ENCODE results near the gene PCSK9. TPM values are rescaled to one million over a fixed set of nuclear protein-coding genes. Genes with fewer than 3 reads are reported as not detected.

Gene PCSK9
- polyA plus RNA-seq, 3 donors, result not detected

DNA sequence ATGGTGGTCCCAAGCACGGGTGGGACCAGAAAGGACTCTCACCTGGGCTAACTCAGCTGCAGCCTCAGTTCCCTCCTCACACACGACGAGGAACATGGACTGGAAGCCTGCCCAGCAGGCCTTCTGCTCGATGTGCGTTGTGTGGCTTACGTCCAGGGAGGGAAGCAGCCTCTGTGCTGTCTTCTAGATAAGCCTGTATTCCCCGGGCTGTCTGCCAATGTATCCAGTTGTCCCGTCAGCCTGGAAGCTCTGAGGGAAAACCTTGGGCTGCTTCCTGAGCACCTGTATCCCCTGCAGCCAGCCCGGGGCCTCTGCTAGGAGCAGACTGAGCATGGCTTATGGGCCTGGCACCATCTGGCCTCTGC, 10.5 kb downstream of the PCSK9 start:
- intact Hi-C loops (cut with micrococcal nuclease), result no loop called here
- Histone ChIP-seq H3K4me3 (replicated peaks in 1 of 3; ENCODE audit: low read depth in 2 of 3, low read length in 3 of 3) (no peak overlapping the region), H3K27ac (ENCODE audit: low read depth in 1 of 2, low read length in 2 of 2) (no peak overlapping the region), H3K4me2 (replicated peaks; ENCODE audit: extremely low read depth, low read length, poor library complexity, severe bottlenecking) (no peak overlapping the region), H4K20me1 (ENCODE audit: insufficient read depth, low read length) (no peaks in the 10 kb centered on the region), H3K9ac (ENCODE audit: insufficient read depth, low read length, poor library complexity, severe bottlenecking) (no peak overlapping the region), H3K27me3 (ENCODE audit: control insufficient read depth in 2 of 2, insufficient read depth in 2 of 2, low read length in 2 of 2) (no peaks in the 10 kb centered on the region), H3K9me3 (replicated peaks in 1 of 2; ENCODE audit: control insufficient read depth in 1 of 2, insufficient read depth in 1 of 2, low read length in 2 of 2) (no peaks in the 10 kb centered on the region), H2AFZ (ENCODE audit: insufficient read depth, low read depth, low read length, poor library complexity, severe bottlenecking) (no peak overlapping the region), H3K79me2 (ENCODE audit: insufficient read depth, low read length) (no peaks in the 10 kb centered on the region), H3K4me1 (ENCODE audit: control insufficient read depth in 1 of 2, insufficient read depth in 2 of 2, low read length in 2 of 2) (peaks cover 12 to 13% of the 10 kb centered on the region in 2 donors), H3K36me3 (replicated peaks in 1 of 2; ENCODE audit: control insufficient read depth in 1 of 2, insufficient read depth in 2 of 2, low read length in 2 of 2) (no peaks in the 10 kb centered on the region)
- WGBS (ENCODE audit: insufficient coverage), result 85% methylated on average over 9 of the region's 9 CpGs
- no peak overlapping the region for H3K27ac Mint-ChIP-seq
- H3K9me3 Mint-ChIP-seq, result peaks cover 0 to 2% (median 0%) of the 10 kb centered on the region in 7 donors
- peaks cover under 1 to 19% (median 2%) of the 10 kb centered on the region in 3 donors for H3K27me3 Mint-ChIP-seq (ENCODE audit: low read depth in 3 of 3)
- no peak overlapping the region for H3K4me3 Mint-ChIP-seq
- TF ChIP-seq, protein P1, sequence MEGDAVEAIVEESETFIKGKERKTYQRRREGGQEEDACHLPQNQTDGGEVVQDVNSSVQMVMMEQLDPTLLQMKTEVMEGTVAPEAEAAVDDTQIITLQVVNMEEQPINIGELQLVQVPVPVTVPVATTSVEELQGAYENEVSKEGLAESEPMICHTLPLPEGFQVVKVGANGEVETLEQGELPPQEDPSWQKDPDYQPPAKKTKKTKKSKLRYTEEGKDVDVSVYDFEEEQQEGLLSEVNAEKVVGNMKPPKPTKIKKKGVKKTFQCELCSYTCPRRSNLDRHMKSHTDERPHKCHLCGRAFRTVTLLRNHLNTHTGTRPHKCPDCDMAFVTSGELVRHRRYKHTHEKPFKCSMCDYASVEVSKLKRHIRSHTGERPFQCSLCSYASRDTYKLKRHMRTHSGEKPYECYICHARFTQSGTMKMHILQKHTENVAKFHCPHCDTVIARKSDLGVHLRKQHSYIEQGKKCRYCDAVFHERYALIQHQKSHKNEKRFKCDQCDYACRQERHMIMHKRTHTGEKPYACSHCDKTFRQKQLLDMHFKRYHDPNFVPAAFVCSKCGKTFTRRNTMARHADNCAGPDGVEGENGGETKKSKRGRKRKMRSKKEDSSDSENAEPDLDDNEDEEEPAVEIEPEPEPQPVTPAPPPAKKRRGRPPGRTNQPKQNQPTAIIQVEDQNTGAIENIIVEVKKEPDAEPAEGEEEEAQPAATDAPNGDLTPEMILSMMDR (IDR thresholded peaks at IDR 0.05), result no peak
- DNase-seq, result no peak
- H3K4me1 Mint-ChIP-seq, result peaks cover 13% of the 10 kb centered on the region
- H3K36me3 Mint-ChIP-seq, result no peaks in the 10 kb centered on the region

DNA sequence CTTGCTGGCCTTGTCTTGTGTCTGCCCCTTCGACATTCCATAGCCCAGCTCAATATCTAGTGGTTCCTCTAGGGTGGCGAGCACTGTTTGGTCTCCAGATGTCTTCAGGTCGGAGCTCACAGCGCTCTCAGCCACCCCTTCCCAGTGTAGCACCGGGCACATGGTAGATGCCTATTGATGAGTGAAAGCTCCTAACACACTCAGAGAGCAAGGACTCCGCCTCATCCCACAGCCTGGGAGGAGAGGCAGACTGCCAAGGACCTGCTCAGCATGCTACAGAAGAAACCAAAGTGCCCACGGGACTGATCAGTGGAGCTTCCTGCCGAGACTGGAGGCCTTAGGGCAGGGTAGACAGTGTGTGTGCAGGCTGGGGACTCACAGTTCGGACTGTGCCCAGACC, 10.9 kb downstream of the PCSK9 start:
- H3K36me3 Mint-ChIP-seq, result no peaks in the 10 kb centered on the region
- TF ChIP-seq, protein P1 (IDR thresholded peaks at IDR 0.05), result no peak
- H3K9ac ChIP-seq (ENCODE audit: insufficient read depth, low read length, poor library complexity, severe bottlenecking), result no peak overlapping the region
- peaks cover 0 to 2% (median 0%) of the 10 kb centered on the region in 7 donors for H3K9me3 Mint-ChIP-seq
- H3K9me3 ChIP-seq (replicated peaks in 1 of 2; ENCODE audit: control insufficient read depth in 1 of 2, insufficient read depth in 1 of 2, low read length in 2 of 2), result no peaks in the 10 kb centered on the region
- no peaks in the 10 kb centered on the region for H3K79me2 ChIP-seq (ENCODE audit: insufficient read depth, low read length)
- peaks cover 13% of the 10 kb centered on the region for H3K4me1 Mint-ChIP-seq
- DNase-seq, result no peak
- H3K36me3 ChIP-seq (replicated peaks in 1 of 2; ENCODE audit: control insufficient read depth in 1 of 2, insufficient read depth in 2 of 2, low read length in 2 of 2), result no peaks in the 10 kb centered on the region
- H4K20me1 ChIP-seq (ENCODE audit: insufficient read depth, low read length), result no peaks in the 10 kb centered on the region
- no peak overlapping the region for H2AFZ ChIP-seq (ENCODE audit: insufficient read depth, low read depth, low read length, poor library complexity, severe bottlenecking)
- H3K27ac ChIP-seq (ENCODE audit: low read depth in 1 of 2, low read length in 2 of 2), result no peak overlapping the region
- H3K4me3 ChIP-seq (replicated peaks in 1 of 3; ENCODE audit: low read depth in 2 of 3, low read length in 3 of 3), result no peak overlapping the region
- H3K27me3 Mint-ChIP-seq (ENCODE audit: low read depth in 3 of 3), result peaks cover 2 to 17% (median 3%) of the 10 kb centered on the region in 3 donors
- H3K27ac Mint-ChIP-seq, result no peak overlapping the region
- H3K4me1 ChIP-seq (ENCODE audit: control insufficient read depth in 1 of 2, insufficient read depth in 2 of 2, low read length in 2 of 2), result peaks cover 12 to 13% of the 10 kb centered on the region in 2 donors
- intact Hi-C loops (cut with micrococcal nuclease), result no loop called here
- WGBS (ENCODE audit: insufficient coverage), result 57% methylated on average over 5 of the region's 9 CpGs
- no peaks in the 10 kb centered on the region for H3K27me3 ChIP-seq (ENCODE audit: control insufficient read depth in 2 of 2, insufficient read depth in 2 of 2, low read length in 2 of 2)
- H3K4me2 ChIP-seq (replicated peaks; ENCODE audit: extremely low read depth, low read length, poor library complexity, severe bottlenecking), result no peak overlapping the region
- H3K4me3 Mint-ChIP-seq, result no peak overlapping the region
